ENCODE results near the gene MTHFD1L.
"Not testable (repeated sequence)": the region's sequence is repeated elsewhere in the genome, so short reads cannot be mapped to it uniquely, and the experiment has no call there.

MTHFD1L gene

GRCh38 chr6:151075005-151075404 is 209.5 kb downstream of the MTHFD1L start:
- DNase-seq, result no peak

DNA sequence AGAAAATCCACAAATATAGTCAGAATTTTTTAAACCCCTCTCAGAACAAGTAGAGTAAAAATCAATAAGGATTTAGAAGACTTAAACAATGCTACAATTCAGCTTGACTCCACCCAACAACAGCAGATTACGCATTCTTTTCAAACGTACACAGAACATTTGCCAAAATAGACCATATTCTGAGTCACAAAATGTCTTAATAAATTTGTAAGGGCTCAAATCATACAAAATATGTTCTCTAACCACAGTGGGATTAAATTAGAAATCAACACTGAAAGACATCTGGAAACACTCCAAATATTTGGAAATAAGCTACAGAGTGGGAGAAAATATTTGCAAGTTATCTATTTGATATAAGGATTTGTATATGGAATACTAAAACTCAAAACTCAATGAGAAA is 210.0 kb downstream of the MTHFD1L start:
- DNase-seq, result no peak

GRCh38 chr6:151075930-151076555 is 210.5 kb downstream of the MTHFD1L start:
- DNase-seq, result no peak

DNA sequence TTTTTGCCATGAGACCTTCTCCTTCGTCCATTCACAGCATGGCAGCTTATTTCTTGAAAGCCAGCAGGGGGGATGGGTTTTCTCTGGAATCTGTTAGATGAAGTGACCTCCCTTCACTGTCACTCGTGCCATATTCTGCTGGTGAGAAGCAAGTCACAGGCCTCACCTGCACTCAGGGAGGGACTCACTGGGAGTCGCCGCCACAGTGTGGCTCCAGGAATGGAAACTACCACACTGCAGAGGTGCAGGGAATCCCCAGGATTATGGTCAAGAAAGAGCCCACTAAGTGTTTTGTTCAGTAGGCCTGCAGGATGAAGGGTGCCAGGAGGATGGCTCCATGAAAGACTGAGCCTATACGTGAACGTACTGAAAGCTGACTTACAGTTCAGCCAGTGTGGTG is 213.2 kb downstream of the MTHFD1L start:
- no peak for DNase-seq

DNA sequence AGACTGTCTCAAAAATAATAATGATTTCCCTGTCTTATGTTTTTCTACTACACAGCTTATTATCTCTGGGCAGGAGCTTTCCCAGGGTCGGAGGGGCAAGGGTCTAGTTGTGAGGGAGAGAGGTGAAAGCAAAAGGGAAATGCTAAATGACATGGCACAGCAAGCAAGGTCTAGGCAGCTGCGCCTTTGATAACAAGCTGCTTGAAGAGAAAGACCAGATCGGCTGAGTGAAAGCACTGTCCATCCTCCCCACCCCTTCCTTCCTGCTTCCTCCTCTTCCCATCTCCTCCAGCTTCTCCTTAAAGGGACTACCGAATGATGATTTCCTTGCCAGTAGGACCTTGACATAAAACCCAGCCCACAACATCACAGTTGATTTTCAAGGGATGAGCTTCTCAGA is 216.2 kb downstream of the MTHFD1L start:
- no peak for DNase-seq

- DNase-seq, result no peak
These were observed 216.6 kb downstream of the MTHFD1L start for GRCh38 chr6:151082079-151082478.

GRCh38 chr6:151084275-151084674 is 218.8 kb downstream of the MTHFD1L start:
- DNase-seq, result no peak

- not testable (repeated sequence) for DNase-seq
These were observed 221.6 kb downstream of the MTHFD1L start for GRCh38 chr6:151087055-151087454.

DNA sequence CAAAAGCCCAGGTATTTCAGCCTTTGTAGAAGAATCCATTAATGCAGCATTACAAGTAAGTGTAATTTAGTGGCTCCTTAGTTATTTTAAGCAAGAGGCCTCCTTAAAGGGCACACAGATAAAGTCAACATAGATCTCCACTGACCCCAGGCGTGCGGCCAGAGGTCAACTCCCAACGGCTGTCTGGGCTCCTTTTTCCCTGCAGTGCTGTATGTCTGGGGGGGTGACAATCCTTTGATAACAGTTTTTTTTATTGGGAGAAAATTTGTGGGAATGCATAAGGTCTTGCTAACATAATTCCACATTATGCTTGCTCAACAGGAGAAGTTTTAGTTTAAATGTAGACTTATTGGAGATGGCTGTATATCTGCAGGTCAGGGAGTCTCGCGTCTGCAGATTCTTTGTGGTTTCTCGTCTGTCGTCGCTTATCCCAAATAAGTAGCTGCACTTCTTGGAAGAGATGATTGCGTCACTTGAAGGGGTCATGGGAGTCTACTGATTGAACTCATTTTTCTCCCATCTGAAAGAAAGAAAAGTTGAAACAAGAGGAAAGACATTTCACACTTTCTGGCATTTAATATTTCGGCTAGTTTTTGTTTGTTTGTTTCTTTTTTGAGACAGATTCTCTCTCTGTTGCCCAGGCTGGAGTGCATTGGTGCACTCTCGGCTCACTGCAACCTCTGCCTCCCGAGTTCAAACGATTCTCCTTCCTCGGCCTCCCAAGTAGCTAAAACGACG is 222.5 kb downstream of the MTHFD1L start:
- DNase-seq, result no peak

- no peak for DNase-seq
These were observed 223.1 kb downstream of the MTHFD1L start for GRCh38 chr6:151088599-151088935.

DNA sequence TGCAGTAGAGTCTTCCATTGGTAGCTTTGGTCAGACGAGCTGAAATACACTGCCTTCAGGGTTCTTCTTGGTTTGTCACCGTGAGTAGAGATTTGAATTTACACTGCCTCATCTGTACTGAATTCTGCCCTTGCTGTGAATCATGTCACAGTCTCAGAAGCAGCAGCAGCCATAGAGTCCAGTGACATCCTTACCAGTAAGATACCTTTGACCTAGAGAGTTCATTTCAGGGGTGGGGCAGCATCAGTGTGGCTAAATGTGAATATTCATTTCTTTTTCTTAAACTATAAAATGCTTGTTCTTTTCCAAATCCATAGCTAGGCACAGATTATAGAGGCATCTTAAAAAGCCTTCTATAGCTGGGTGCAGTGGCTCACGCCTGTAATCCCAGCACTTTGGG is 223.5 kb downstream of the MTHFD1L start:
- DNase-seq, result no peak

DNA sequence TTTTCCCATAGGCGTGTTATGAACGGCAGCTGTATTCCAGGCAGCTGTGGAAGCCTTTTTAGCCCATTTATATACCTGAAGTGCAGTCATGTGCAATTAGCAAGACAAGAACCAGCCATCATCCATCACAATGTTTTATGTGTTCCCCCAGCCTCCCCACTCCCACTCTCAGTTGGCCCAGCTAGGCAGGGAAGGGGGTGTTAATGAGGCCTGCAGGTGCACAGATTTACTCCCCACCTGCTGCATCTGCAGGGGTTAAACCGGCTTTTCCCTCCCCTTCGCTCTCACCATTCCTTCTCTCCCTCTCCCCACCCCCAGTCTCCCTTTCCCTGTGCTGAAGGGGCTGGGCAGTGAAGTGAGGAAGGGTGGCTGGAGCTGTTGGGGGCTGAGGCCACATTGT is 224.5 kb downstream of the MTHFD1L start:
- no peak for DNase-seq

- no peak for DNase-seq
These were observed 226.1 kb downstream of the MTHFD1L start for GRCh38 chr6:151091571-151091970.

- no peak for DNase-seq
These were observed 227.1 kb downstream of the MTHFD1L start for GRCh38 chr6:151092591-151092990.

DNA sequence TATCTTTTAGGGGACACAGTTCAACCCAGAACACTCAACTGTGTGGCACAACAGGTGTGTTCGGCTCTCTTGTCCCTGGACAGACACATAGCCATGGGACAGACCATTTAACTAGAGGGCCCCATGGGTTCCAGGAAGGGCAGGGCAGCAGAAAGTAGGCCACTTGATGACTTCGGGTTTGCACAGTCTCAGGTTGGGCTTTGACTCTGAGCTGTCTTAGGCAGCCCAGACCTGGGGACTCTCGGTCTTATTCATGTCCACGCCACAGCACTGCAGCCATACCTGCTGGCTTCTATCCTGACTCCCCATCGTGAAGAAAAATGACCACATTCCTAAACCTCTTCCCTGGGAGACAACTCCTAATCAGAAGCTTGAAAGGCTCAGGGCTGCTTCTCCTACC is 228.2 kb downstream of the MTHFD1L start:
- no peak for DNase-seq

DNA sequence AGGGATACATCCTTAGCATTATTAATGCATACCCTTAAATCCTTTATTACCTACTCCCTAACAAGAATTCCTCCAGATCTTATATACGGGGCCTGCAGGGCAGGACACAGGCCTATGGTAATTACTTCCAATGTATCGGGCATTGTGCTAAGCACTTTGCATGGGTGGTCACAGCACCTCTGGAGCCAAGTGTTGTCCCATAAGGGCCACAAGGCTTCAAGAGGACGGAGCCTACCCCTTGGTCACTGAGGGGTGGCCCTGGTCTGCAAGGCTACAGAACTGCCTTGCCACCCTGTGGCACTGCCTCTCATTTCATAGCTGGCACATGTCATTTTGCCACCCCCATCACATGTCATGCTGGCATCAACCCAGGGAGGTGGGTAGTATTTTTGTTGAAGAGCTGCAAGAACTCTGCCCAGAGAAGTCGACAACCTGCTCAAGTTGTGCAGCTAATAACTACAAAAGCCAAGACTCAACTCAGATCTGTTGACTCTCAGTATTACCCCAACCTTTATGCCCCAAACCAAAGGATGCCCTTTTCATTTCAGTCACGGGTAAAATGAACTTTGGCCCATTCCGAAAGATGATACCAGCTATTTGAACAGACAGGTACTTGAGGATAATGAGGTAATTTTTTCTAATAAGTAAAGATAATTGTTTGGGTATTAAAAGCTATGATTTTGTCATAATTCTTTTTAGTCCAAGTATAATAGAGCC is 230.2 kb downstream of the MTHFD1L start:
- no peak for DNase-seq

DNA sequence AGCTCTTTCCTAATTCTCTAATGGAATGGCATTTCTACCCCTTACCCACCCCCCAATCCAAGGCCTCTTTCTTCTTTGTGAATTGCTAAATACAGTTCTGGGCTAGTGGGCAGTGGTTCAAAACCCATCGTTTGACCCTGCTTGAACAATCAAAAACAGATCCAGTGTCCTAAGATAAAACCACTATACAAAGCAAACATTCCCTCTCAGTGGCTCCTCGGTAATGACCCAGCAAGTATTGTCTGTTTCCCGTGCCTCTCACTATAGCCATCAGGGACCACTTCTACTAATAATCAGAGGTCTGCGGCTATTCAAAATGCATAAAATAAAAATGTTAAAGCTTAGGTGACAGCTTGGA is 230.7 kb downstream of the MTHFD1L start:
- no peak for DNase-seq

- DNase-seq, result no peak
These were observed 231.4 kb downstream of the MTHFD1L start for GRCh38 chr6:151096691-151097606.

GRCh38 chr6:151098166-151098565 is 232.7 kb downstream of the MTHFD1L start:
- no peak for DNase-seq

DNA sequence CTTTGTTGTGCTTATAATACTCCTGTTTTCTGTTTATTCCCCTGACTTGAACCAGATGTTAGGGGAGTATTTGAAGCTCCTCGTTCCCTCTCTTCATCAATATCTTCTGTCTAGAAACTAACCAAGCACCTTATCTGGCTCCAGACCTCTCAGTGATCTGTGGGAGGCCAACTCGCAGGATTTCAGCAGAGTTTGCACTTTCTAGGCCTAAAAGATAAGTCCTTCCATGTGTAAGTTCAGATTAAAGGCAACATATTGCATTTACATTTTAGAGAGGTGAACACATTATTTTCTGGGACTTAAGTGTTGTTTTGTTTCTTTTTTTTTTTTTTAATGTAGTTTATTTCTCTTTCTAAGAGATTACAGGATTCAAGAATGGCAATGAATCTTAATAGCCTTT is 234.8 kb downstream of the MTHFD1L start:
- DNase-seq, result no peak

DNA sequence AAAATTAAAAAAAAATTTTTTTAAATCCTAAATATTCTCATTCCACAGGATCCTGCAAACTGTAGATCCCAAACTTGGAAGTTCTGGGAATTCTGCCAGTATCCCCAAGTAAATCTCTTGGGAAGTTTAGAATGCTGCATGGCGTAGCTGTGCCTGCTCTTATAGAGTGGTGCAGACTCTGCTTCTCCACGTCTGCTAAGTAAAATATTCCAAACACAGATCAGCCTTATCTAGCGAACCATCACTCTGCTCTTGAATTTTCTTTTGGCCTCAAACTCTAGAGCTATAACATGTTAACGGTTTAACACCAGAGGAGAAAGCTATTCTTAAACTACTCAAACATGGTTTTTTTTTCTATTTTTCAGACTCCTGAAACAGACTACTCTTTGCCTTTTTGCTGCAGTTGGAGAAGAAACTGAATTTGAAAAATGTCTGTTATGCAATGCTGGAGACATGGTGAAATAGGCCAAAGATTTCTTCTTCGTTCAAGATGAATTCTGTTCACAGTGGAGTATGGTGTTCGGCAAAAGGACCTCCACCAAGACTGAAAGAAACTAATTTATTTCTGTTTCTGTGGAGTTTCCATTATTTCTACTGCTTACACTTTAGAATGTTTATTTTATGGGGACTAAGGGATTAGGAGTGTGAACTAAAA is 235.8 kb downstream of the MTHFD1L start:
- DNase-seq, result no peak

- no peak for DNase-seq
These were observed 236.6 kb downstream of the MTHFD1L start for GRCh38 chr6:151101816-151102694.
